Esophagus muscularis mucosa (tissue), 4 donors: ENCODE results near the gene FAM120AOS. TPM values are rescaled to one million over a fixed set of nuclear protein-coding genes. Genes with fewer than 3 reads are reported as not detected.

ENCODE experiments used
- DNase-seq: peaks from one replicate; pipeline ENCODE4 v3.0.0-alpha.2; 2017; ENCODE audit errors: extremely low spot score
- H3K27ac ChIP-seq, 4 donors: fragments of 200-600 bp; sonication (generic); replicated peaks in 1 of 4; 1 replicate in 3 of 4; 2 replicates in 1 of 4; pipeline ENCODE4 v1.5.1; 2016 to 2019; ENCODE audit warnings: mild to moderate bottlenecking in 1 of 4
- H3K27me3 ChIP-seq, 4 donors: fragments of 200-600 bp; sonication (generic); one replicate each; pipeline versions ENCODE4 v1.5.1 to v1.6.0; 2016 to 2019
- H3K36me3 ChIP-seq, 4 donors: fragments of 200-600 bp; sonication (generic); one replicate each; pipeline ENCODE4 v1.5.1; 2016 to 2019
- H3K4me1 ChIP-seq, 4 donors: fragments of 200-600 bp; sonication (generic); one replicate each; pipeline ENCODE4 v1.5.1; 2016 to 2019
- H3K4me3 ChIP-seq, 4 donors: fragments of 200-600 bp; sonication (generic); 1 replicate in 2 of 4; 2 replicates in 2 of 4; pipeline ENCODE4 v1.5.1; 2016 to 2019; ENCODE audit warnings: mild to moderate bottlenecking in 4 of 4, moderate library complexity in 1 of 4
- H3K9me3 ChIP-seq, 4 donors: fragments of 200-600 bp; sonication (generic); 1 replicate in 3 of 4; 2 replicates in 1 of 4; pipeline ENCODE4 v1.5.1; 2016 to 2019
- CTCF ChIP-seq, 3 experiments: fragments of 200-600 bp in 2 of 3; fragments of 450-650 bp in 1 of 3; sonication (generic) in 2 of 3; IDR thresholded peaks; one replicate each; pipeline ENCODE4 v1.5.1; 2017 to 2019; ENCODE audit warnings: antibody characterized with exemption in 3 of 3, mild to moderate bottlenecking in 2 of 3, moderate library complexity in 1 of 3
- EP300 ChIP-seq: sonication (generic); formaldehyde crosslinking; IDR thresholded peaks from one replicate; pipeline ENCODE4 v1.6.1; 2017; ENCODE audit warnings: antibody characterized with exemption
- POLR2A ChIP-seq: fragments of 450-650 bp; IDR thresholded peaks from one replicate; pipeline ENCODE4 v1.6.1; 2017; ENCODE audit warnings: antibody characterized with exemption, moderate library complexity, mild to moderate bottlenecking, low read depth
- POLR2AphosphoS5 ChIP-seq, 2 donors: sonication (generic); formaldehyde crosslinking; IDR thresholded peaks; one replicate each; pipeline ENCODE4 v1.6.1; 2017; ENCODE audit warnings: antibody characterized with exemption in 2 of 2
- WGBS: methylation state at CpG from one replicate; pipeline ENCODE4 v1.1.5; 2018; 5-methylcytosine and 5-hydroxymethylcytosine counted together
- intact Hi-C: fragments of 100-400 bp; cut with DNase I; formaldehyde crosslinking; loops from one replicate; pipeline ENCODE4 v1.15.1; 2023
- total RNA-seq, 4 donors: library from RNA; depleted of rRNA; stranded (reverse); fragments of >200 nt; gene quantifications; one replicate each; pipeline versions ENCODE4 v1.1.0 to v1.2.1, GENCODE V29; 2016

Gene FAM120AOS
- total RNA-seq, 4 donors from 2014 or later = 51.7 to 63.6 (median 55.3) TPM

- H3K27ac ChIP-seq = no peak overlapping the region
- no peaks in the 10 kb centered on the region for H3K4me1 ChIP-seq
- no peaks in the 10 kb centered on the region for H3K27me3 ChIP-seq
- H3K4me3 ChIP-seq = no peak overlapping the region
- H3K9me3 ChIP-seq = no peaks in the 10 kb centered on the region
- WGBS = 84% methylated on average over 6 of the region's 6 CpGs
- DNase-seq = no peak
- TF ChIP-seq EP300 = no peak
- no peak for TF ChIP-seq POLR2A
- no peak for TF ChIP-seq CTCF (IDR thresholded peaks at IDR 0.05)
- no peak for TF ChIP-seq POLR2AphosphoS5 (IDR thresholded peaks at IDR 0.05)
- intact Hi-C loops = no loop called here
- no peaks in the 10 kb centered on the region for H3K36me3 ChIP-seq
Measured at GRCh38 chr9:93436218-93436617, 17.2 kb downstream of the FAM120AOS start.

GRCh38 chr9:93435386-93435785 is 18.0 kb downstream of the FAM120AOS start:
- no peak overlapping the region for H3K27ac ChIP-seq
- intact Hi-C loops = no loop called here

GRCh38 chr9:93434056-93434455 is 19.3 kb downstream of the FAM120AOS start:
- no peak for DNase-seq
- Histone ChIP-seq H3K4me3 (no peak overlapping the region), H3K27ac (no peak overlapping the region), H3K9me3 (no peaks in the 10 kb centered on the region), H3K4me1 (no peaks in the 10 kb centered on the region), H3K36me3 (no peaks in the 10 kb centered on the region), H3K27me3 (no peaks in the 10 kb centered on the region)
- TF ChIP-seq POLR2A (no peak), CTCF (IDR thresholded peaks at IDR 0.05) (no peak), POLR2AphosphoS5 (IDR thresholded peaks at IDR 0.05) (no peak), EP300 (no peak)
- 88% methylated on average over 3 of the region's 3 CpGs for WGBS
- intact Hi-C loops = no loop called here

More at GRCh38 chr9:93435386-93435785, 18.0 kb downstream of the FAM120AOS start:
- Histone ChIP-seq H3K4me1 (no peaks in the 10 kb centered on the region), H3K27me3 (no peaks in the 10 kb centered on the region), H3K9me3 (no peaks in the 10 kb centered on the region), H3K4me3 (no peak overlapping the region), H3K36me3 (no peaks in the 10 kb centered on the region)
- no peak for DNase-seq
- 95% methylated on average over 8 of the region's 8 CpGs for WGBS
- TF ChIP-seq EP300 (no peak), POLR2A (no peak), POLR2AphosphoS5 (IDR thresholded peaks at IDR 0.05) (no peak), CTCF (IDR thresholded peaks at IDR 0.05) (no peak)

GRCh38 chr9:93432964-93433363 is 20.4 kb downstream of the FAM120AOS start:
- intact Hi-C loops = no loop called here
- no peak for DNase-seq
- Histone ChIP-seq H3K36me3 (no peaks in the 10 kb centered on the region), H3K4me3 (no peak overlapping the region), H3K27ac (no peak overlapping the region), H3K9me3 (no peaks in the 10 kb centered on the region), H3K27me3 (no peaks in the 10 kb centered on the region), H3K4me1 (no peaks in the 10 kb centered on the region)
- WGBS = 95% methylated on average over 1 of the region's 1 CpG
- TF ChIP-seq POLR2AphosphoS5 (IDR thresholded peaks at IDR 0.05) = no peak
- no peak for TF ChIP-seq CTCF (IDR thresholded peaks at IDR 0.05)

- Histone ChIP-seq H3K36me3 (no peaks in the 10 kb centered on the region), H3K4me3 (no peak overlapping the region), H3K9me3 (no peaks in the 10 kb centered on the region), H3K27me3 (no peaks in the 10 kb centered on the region), H3K4me1 (no peaks in the 10 kb centered on the region), H3K27ac (no peak overlapping the region)
- DNase-seq = no peak
- intact Hi-C loops = no loop called here
- no peak for TF ChIP-seq CTCF (IDR thresholded peaks at IDR 0.05)
- WGBS = 43% methylated on average over 5 of the region's 5 CpGs
Measured at GRCh38 chr9:93431539-93432105, 21.8 kb downstream of the FAM120AOS start.
